Testis (tissue), 3 donors: ENCODE data around the gene FBXO9. TPM values are rescaled to one million over a fixed set of nuclear protein-coding genes. Genes with fewer than 3 reads are reported as not detected.

Experiments
- DNase-seq: peaks from one replicate; pipeline ENCODE4 v3.0.0-alpha.2; 2019
- H3K27ac ChIP-seq, 2 donors: fragments of 200-600 bp; sonication (generic); one replicate each; pipeline ENCODE4 v1.5.1; 2019
- H3K27me3 ChIP-seq: fragments of 200-600 bp; sonication (generic); one replicate; pipeline ENCODE4 v1.5.1; 2019
- H3K36me3 ChIP-seq: fragments of 200-600 bp; sonication (generic); one replicate; pipeline ENCODE4 v1.5.1; 2017; ENCODE audit warnings: low read depth; ENCODE audit errors: missing control alignments
- H3K4me1 ChIP-seq: fragments of 200-600 bp; sonication (generic); one replicate; pipeline ENCODE4 v1.5.1; 2019
- H3K4me3 ChIP-seq, 2 donors: fragments of 200-600 bp; sonication (generic); one replicate each; pipeline ENCODE4 v1.5.1; 2017 to 2019
- H3K9me3 ChIP-seq: fragments of 200-600 bp; sonication (generic); one replicate; pipeline ENCODE4 v1.5.1; 2017
- CTCF ChIP-seq, 3 experiments: fragments of 450-650 bp in 2 of 3; fragments of 200-600 bp in 1 of 3; sonication (generic) in 1 of 3; IDR thresholded peaks; one replicate each; pipeline ENCODE4 v1.5.1; 2016 to 2019; ENCODE audit warnings: antibody characterized with exemption in 3 of 3, mild to moderate bottlenecking in 2 of 3, moderate library complexity in 1 of 3
- POLR2A ChIP-seq: fragments of 450-650 bp; IDR thresholded peaks from one replicate; pipeline ENCODE4 v1.6.1; 2017; ENCODE audit warnings: antibody characterized with exemption, mild to moderate bottlenecking, moderate library complexity
- WGBS, 2 donors: methylation state at CpG; one replicate each; pipeline ENCODE4 v1.1.5; 2018; 5-methylcytosine and 5-hydroxymethylcytosine counted together
- intact Hi-C: fragments of 100-400 bp; cut with DNase I; formaldehyde crosslinking; loops from one replicate; pipeline ENCODE4 v1.15.1; 2023; ENCODE audit warnings: low total_unique reads
- polyA plus RNA-seq: library from polyadenylated mRNA; stranded (reverse); fragments of 350-450 nt; fragmentation: Illumina TruSeq; extraction: RNeasy Lipid Tissue Mini Kit (QIAGEN cat#74804); gene quantifications from one replicate; pipeline ENCODE4 v1.2.3, GENCODE V29; 2014; ENCODE audit warnings: low read depth, low replicate concordance; ENCODE audit not compliant: insufficient read depth
- total RNA-seq, 2 donors: library from RNA; depleted of rRNA; stranded (reverse); fragments of >200 nt; gene quantifications; one replicate each; pipeline ENCODE4 v1.2.3, GENCODE V29; 2016

FBXO9 gene
- total and polyA plus RNA-seq, 3 donors from 2014 or later: 75.1 to 81.6 (median 76.6) TPM

- H3K36me3 ChIP-seq: no peaks in the 10 kb centered on the region
- DNase-seq: no peak
These were observed 27.1 kb upstream of the FBXO9 start for GRCh38 chr6:53038141-53038540.

GRCh38 chr6:53038596-53038995 lies 26.6 kb upstream of the FBXO9 start:
- DNase-seq: no peak
- H3K27me3 ChIP-seq: no peaks in the 10 kb centered on the region
- TF ChIP-seq CTCF (IDR thresholded peaks at IDR 0.05): no peak
- no peak for TF ChIP-seq POLR2A
- intact Hi-C loops: no loop called here
- no peaks in the 10 kb centered on the region for H3K9me3 ChIP-seq
- no peak overlapping the region for H3K27ac ChIP-seq
- H3K36me3 ChIP-seq: no peaks in the 10 kb centered on the region
- H3K4me1 ChIP-seq: peaks cover 12% of the 10 kb centered on the region
- no peak overlapping the region for H3K4me3 ChIP-seq

More at GRCh38 chr6:53038141-53038540, 27.1 kb upstream of the FBXO9 start:
- H3K4me1 ChIP-seq: peaks cover 12% of the 10 kb centered on the region
- H3K27me3 ChIP-seq: no peaks in the 10 kb centered on the region
- H3K9me3 ChIP-seq: no peaks in the 10 kb centered on the region
- intact Hi-C loops: no loop called here
- no peak overlapping the region for H3K4me3 ChIP-seq
- WGBS, 2 donors: 68 to 94% methylated on average over 1 of the region's 1 CpG
- TF ChIP-seq POLR2A (no peak), CTCF (IDR thresholded peaks at IDR 0.05) (no peak)
- H3K27ac ChIP-seq: no peak overlapping the region

GRCh38 chr6:53041356-53041755 lies 23.8 kb upstream of the FBXO9 start:
- WGBS, 2 donors: 96 to 97% methylated on average over 4 of the region's 4 CpGs
- H3K27me3 ChIP-seq: no peaks in the 10 kb centered on the region

GRCh38 chr6:53042112-53042511 lies 23.1 kb upstream of the FBXO9 start:
- peaks cover 4% of the 10 kb centered on the region for H3K4me1 ChIP-seq
- no peaks in the 10 kb centered on the region for H3K27me3 ChIP-seq
- intact Hi-C loops: no loop called here
- no peak overlapping the region for H3K27ac ChIP-seq
- TF ChIP-seq POLR2A (no peak), CTCF (IDR thresholded peaks at IDR 0.05) (no peak)
- H3K36me3 ChIP-seq: no peaks in the 10 kb centered on the region
- no peak overlapping the region for H3K4me3 ChIP-seq
- WGBS, 2 donors: 61 to 67% methylated on average over 4 of the region's 4 CpGs
- H3K9me3 ChIP-seq: no peaks in the 10 kb centered on the region
- DNase-seq: no peak

More at GRCh38 chr6:53041356-53041755, 23.8 kb upstream of the FBXO9 start:
- no peak overlapping the region for H3K27ac ChIP-seq
- intact Hi-C loops: no loop called here
- peaks cover 4% of the 10 kb centered on the region for H3K4me1 ChIP-seq
- H3K9me3 ChIP-seq: no peaks in the 10 kb centered on the region
- no peaks in the 10 kb centered on the region for H3K36me3 ChIP-seq
- TF ChIP-seq CTCF (IDR thresholded peaks at IDR 0.05) (no peak), POLR2A (no peak)
- DNase-seq: no peak
- H3K4me3 ChIP-seq: no peak overlapping the region

- intact Hi-C loops: no loop called here
- Histone ChIP-seq H3K36me3 (no peaks in the 10 kb centered on the region), H3K9me3 (no peaks in the 10 kb centered on the region), H3K4me1 (peaks cover 4% of the 10 kb centered on the region), H3K27me3 (no peaks in the 10 kb centered on the region), H3K4me3 (no peak overlapping the region), H3K27ac (no peak overlapping the region)
- DNase-seq: no peak
- TF ChIP-seq POLR2A (no peak), CTCF (IDR thresholded peaks at IDR 0.05) (no peak)
These were observed 21.6 kb upstream of the FBXO9 start for GRCh38 chr6:53043581-53043980.
